BE2C (cell line): ENCODE results near the gene CCDC57.

Source experiments
- DNase-seq: peaks from one replicate; pipeline ENCODE4 v3.0.0-alpha.2; 2020
- H3K27me3 ChIP-seq: fragments of 250-450 bp; sonication (Bioruptor Pico); 2 replicates; pipeline ENCODE4 v1.5.1; 2020; ENCODE audit warnings: mild to moderate bottlenecking
- H3K36me3 ChIP-seq: fragments of 250-450 bp; sonication (Bioruptor Pico); 2 replicates; pipeline ENCODE4 v1.5.1; 2020; ENCODE audit warnings: mild to moderate bottlenecking
- H3K4me1 ChIP-seq: fragments of 250-450 bp; sonication (Bioruptor Pico); 2 replicates; pipeline ENCODE4 v1.5.1; 2020
- H3K4me3 ChIP-seq: 2 replicates; pipeline ENCODE4 v1.5.1; 2011; ENCODE audit warnings: low read depth, low read length
- H3K9me3 ChIP-seq: fragments of 250-450 bp; sonication (Bioruptor Pico); 2 replicates; pipeline ENCODE4 v1.5.1; 2020
- CTCF ChIP-seq: IDR thresholded peaks from 2 replicates; pipeline ENCODE4 v1.5.1; 2012; ENCODE audit warnings: mild to moderate bottlenecking, low read depth, low read length

CCDC57 gene

GRCh38 chr17:82106688-82107305, 105.8 kb downstream of the CCDC57 start:
- Histone ChIP-seq H3K4me3 (peak overlapping the region; percentile 25), H3K27me3 (no peaks in the 10 kb centered on the region)
- TF ChIP-seq CTCF = no peak

GRCh38 chr17:82105882-82106687, 106.6 kb downstream of the CCDC57 start:
- H3K4me3 ChIP-seq = peak overlapping the region; percentile 25
- DNase-seq = peak; percentile 81
- H3K4me1 ChIP-seq = peaks cover 33% of the 10 kb centered on the region
- peak; percentile 48 for TF ChIP-seq CTCF
- peaks cover 4% of the 10 kb centered on the region; the same call in 1 of the 2 replicates for H3K36me3 ChIP-seq
- no peaks in the 10 kb centered on the region; the same call in 1 of the 2 replicates for H3K9me3 ChIP-seq
- H3K27me3 ChIP-seq = no peaks in the 10 kb centered on the region

More at GRCh38 chr17:82106688-82107305, 105.8 kb downstream of the CCDC57 start:
- Histone ChIP-seq H3K36me3 (peaks cover 4% of the 10 kb centered on the region; the same call in 1 of the 2 replicates), H3K9me3 (no peaks in the 10 kb centered on the region; the same call in 1 of the 2 replicates), H3K4me1 (peaks cover 28% of the 10 kb centered on the region)
- peak; percentile 20 for DNase-seq

- peaks cover 38% of the 10 kb centered on the region for H3K4me1 ChIP-seq
- H3K9me3 ChIP-seq = no peaks in the 10 kb centered on the region; the same call in 1 of the 2 replicates
- DNase-seq = no peak
- no peak for TF ChIP-seq CTCF
- no peaks in the 10 kb centered on the region for H3K27me3 ChIP-seq
- H3K36me3 ChIP-seq = peaks cover 4% of the 10 kb centered on the region; the same call in 1 of the 2 replicates
- no peak overlapping the region for H3K4me3 ChIP-seq
Measured at GRCh38 chr17:82105417-82105881, 107.2 kb downstream of the CCDC57 start.

GRCh38 chr17:82104797-82105416, 107.7 kb downstream of the CCDC57 start:
- DNase-seq = no peak
- H3K36me3 ChIP-seq = peaks cover 4% of the 10 kb centered on the region; the same call in 1 of the 2 replicates
- no peak overlapping the region for H3K4me3 ChIP-seq
- no peak for TF ChIP-seq CTCF
- no peaks in the 10 kb centered on the region; the same call in 1 of the 2 replicates for H3K9me3 ChIP-seq
- peaks cover 39% of the 10 kb centered on the region for H3K4me1 ChIP-seq
- H3K27me3 ChIP-seq = no peaks in the 10 kb centered on the region

- no peaks in the 10 kb centered on the region for H3K27me3 ChIP-seq
- H3K36me3 ChIP-seq = peaks cover 12% of the 10 kb centered on the region
- peak; percentile 28 for DNase-seq
- H3K4me3 ChIP-seq = no peak overlapping the region
- no peak for TF ChIP-seq CTCF
- peaks cover 4% of the 10 kb centered on the region; the same call in 1 of the 2 replicates for H3K9me3 ChIP-seq
- H3K4me1 ChIP-seq = peaks cover 49% of the 10 kb centered on the region
Measured at GRCh38 chr17:82103553-82104451, 108.8 kb downstream of the CCDC57 start.
